H9 (cell line): ENCODE results near the gene TEX38. TPM values are rescaled to one million over a fixed set of nuclear protein-coding genes. Genes with fewer than 3 reads are reported as not detected.

Experiments used
- DNase-seq: peaks from one replicate; pipeline ENCODE4 v3.0.0-alpha.2; 2017
- H2AFZ ChIP-seq: one replicate; pipeline ENCODE4 v1.6.1; 2013; ENCODE audit warnings: mild to moderate bottlenecking, low read length, control low read depth, moderate library complexity
- H2AK5ac ChIP-seq: 2 replicates; pipeline ENCODE4 v1.6.1; 2013; ENCODE audit warnings: low read length, control low read depth, mixed read lengths; ENCODE audit not compliant: insufficient read length
- H2BK120ac ChIP-seq: one replicate; pipeline ENCODE4 v1.6.1; 2013; ENCODE audit warnings: low read depth, mild to moderate bottlenecking, low read length, control low read depth, inconsistent platforms; ENCODE audit not compliant: poor library complexity, severe bottlenecking
- H2BK12ac ChIP-seq: 2 replicates; pipeline ENCODE4 v1.6.1; 2013; ENCODE audit warnings: low read length, control low read depth, mixed read lengths, low read depth; ENCODE audit not compliant: insufficient read length
- H2BK15ac ChIP-seq: 2 replicates; pipeline ENCODE4 v1.6.1; 2013; ENCODE audit warnings: low read depth, low read length, control low read depth
- H2BK20ac ChIP-seq: one replicate; pipeline ENCODE4 v1.6.1; 2013; ENCODE audit warnings: low read depth, mild to moderate bottlenecking, low read length, control low read depth, inconsistent platforms; ENCODE audit not compliant: poor library complexity, severe bottlenecking
- H2BK5ac ChIP-seq: 2 replicates; pipeline ENCODE4 v1.6.1; 2013; ENCODE audit warnings: low read length, control low read depth, mixed read lengths; ENCODE audit not compliant: insufficient read length
- H3K14ac ChIP-seq: 2 replicates; pipeline ENCODE4 v1.6.1; 2013; ENCODE audit warnings: low read length, control low read depth; ENCODE audit not compliant: insufficient read depth
- H3K18ac ChIP-seq: 2 replicates; pipeline ENCODE4 v1.6.1; 2013; ENCODE audit warnings: low read depth, mild to moderate bottlenecking, mixed read lengths, low read length, control low read depth; ENCODE audit not compliant: insufficient read length
- H3K23ac ChIP-seq: 2 replicates; pipeline ENCODE4 v1.6.1; 2013; ENCODE audit warnings: low read length, control low read depth, mixed read lengths, low read depth; ENCODE audit not compliant: insufficient read length
- H3K23me2 ChIP-seq: 2 replicates; pipeline ENCODE4 v1.6.1; 2013; ENCODE audit warnings: low read depth, mild to moderate bottlenecking, mixed read lengths, low read length, control low read depth; ENCODE audit not compliant: insufficient read length, poor library complexity, severe bottlenecking
- H3K27ac ChIP-seq: 2 replicates; pipeline ENCODE4 v1.5.1; 2013; ENCODE audit warnings: low read length, control low read depth, mixed read lengths, low read depth; ENCODE audit not compliant: insufficient read length
- H3K27me3 ChIP-seq: 2 replicates; pipeline ENCODE4 v1.6.1; 2013; ENCODE audit warnings: low read length, control low read depth, inconsistent platforms; ENCODE audit not compliant: insufficient read depth
- H3K4ac ChIP-seq: 2 replicates; pipeline ENCODE4 v1.6.1; 2013; ENCODE audit warnings: low read depth, mild to moderate bottlenecking, control low read depth, inconsistent platforms, low read length, moderate library complexity
- H3K4me1 ChIP-seq: 2 replicates; pipeline ENCODE4 v1.6.1; 2013; ENCODE audit warnings: low read length, control low read depth, inconsistent platforms; ENCODE audit not compliant: insufficient read depth
- H3K4me2 ChIP-seq: 2 replicates; pipeline ENCODE4 v1.6.1; 2013; ENCODE audit warnings: low read length, control low read depth, mixed read lengths; ENCODE audit not compliant: insufficient read length, insufficient read depth
- H3K56ac ChIP-seq: 2 replicates; pipeline ENCODE4 v1.6.1; 2013; ENCODE audit warnings: low read depth, mild to moderate bottlenecking, mixed read lengths, low read length, control low read depth; ENCODE audit not compliant: insufficient read length
- H3K79me1 ChIP-seq: 2 replicates; pipeline ENCODE4 v1.6.1; 2013; ENCODE audit warnings: low read depth, mild to moderate bottlenecking, moderate library complexity, low read length, control low read depth, inconsistent platforms; ENCODE audit not compliant: insufficient read depth, poor library complexity, severe bottlenecking
- H3K79me2 ChIP-seq: 2 replicates; pipeline ENCODE4 v1.6.1; 2013; ENCODE audit warnings: low read length, control low read depth, inconsistent platforms; ENCODE audit not compliant: insufficient read depth
- H3K9ac ChIP-seq: 2 replicates; pipeline ENCODE4 v1.6.1; 2013; ENCODE audit warnings: low read length, control low read depth, mixed read lengths; ENCODE audit not compliant: insufficient read length; ENCODE audit errors: extremely low read depth
- H3K9me3 ChIP-seq: one replicate; pipeline ENCODE4 v1.6.1; 2013; ENCODE audit warnings: low read depth, low read length, inconsistent platforms; ENCODE audit not compliant: control insufficient read depth
- H3T11ph ChIP-seq: one replicate; pipeline ENCODE4 v1.6.1; 2013; ENCODE audit warnings: mild to moderate bottlenecking, low read length, control low read depth, inconsistent platforms
- H4K20me1 ChIP-seq: one replicate; pipeline ENCODE4 v1.6.1; 2013; ENCODE audit not compliant: control insufficient read depth, insufficient read length, insufficient read depth
- H4K5ac ChIP-seq: 2 replicates; pipeline ENCODE4 v1.6.1; 2013; ENCODE audit warnings: low read depth, mild to moderate bottlenecking, mixed read lengths, low read length, control low read depth; ENCODE audit not compliant: insufficient read length
- H4K8ac ChIP-seq: replicated peaks from 2 replicates; pipeline ENCODE4 v1.6.1; 2013; ENCODE audit warnings: low read length, control low read depth, mixed read lengths, low read depth; ENCODE audit not compliant: insufficient read length
- H4K91ac ChIP-seq: 2 replicates; pipeline ENCODE4 v1.6.1; 2013; ENCODE audit warnings: low read depth, mild to moderate bottlenecking, moderate library complexity, mixed read lengths, low read length, control low read depth; ENCODE audit not compliant: insufficient read length
- H3K27ac Mint-ChIP-seq, 3 experiments: 2 replicates in 2 of 3; 3 replicates in 1 of 3; pipeline ENCODE4 v1.8.0; 2020 to 2021; ENCODE audit warnings: mixed read lengths in 3 of 3, mild to moderate bottlenecking in 1 of 3, moderate library complexity in 1 of 3
- H3K27me3 Mint-ChIP-seq: 2 replicates; pipeline ENCODE4 v1.8.0; 2021; ENCODE audit warnings: low read depth, mild to moderate bottlenecking, moderate library complexity, mixed read lengths
- H3K36me3 Mint-ChIP-seq, 3 experiments: 2 replicates in 2 of 3; 3 replicates in 1 of 3; pipeline ENCODE4 v1.8.0; 2020 to 2021; ENCODE audit warnings: low read depth in 3 of 3, mixed read lengths in 3 of 3; ENCODE audit not compliant: insufficient read depth in 1 of 3
- H3K4me1 Mint-ChIP-seq, 2 experiments: 2 replicates each; pipeline ENCODE4 v1.8.0; 2020; ENCODE audit warnings: mixed read lengths in 2 of 2
- H3K4me3 Mint-ChIP-seq, 2 experiments: 2 replicates in 1 of 2; 3 replicates in 1 of 2; pipeline ENCODE4 v1.8.0; 2020 to 2021; ENCODE audit warnings: mild to moderate bottlenecking in 2 of 2, mixed read lengths in 2 of 2, moderate library complexity in 1 of 2
- H3K9me3 Mint-ChIP-seq, 2 experiments: 2 replicates in 1 of 2; 3 replicates in 1 of 2; pipeline ENCODE4 v1.8.0; 2020; ENCODE audit warnings: mild to moderate bottlenecking in 2 of 2, mixed read lengths in 2 of 2, moderate library complexity in 1 of 2
- WGBS: extraction: QIAGEN DNeasy Blood & Tissue Kit; methylation state at CpG from one replicate; pipeline ENCODE4 v1.1.7; 2013; ENCODE audit warnings: missing lambda C conversion rate, low lambda C conversion rate, mixed read lengths; ENCODE audit not compliant: insufficient read length; ENCODE audit errors: extremely low coverage; 5-methylcytosine and 5-hydroxymethylcytosine counted together
- total RNA-seq: library from RNA; stranded (reverse); gene quantifications from 2 replicates; pipeline ENCODE4 v1.2.1, GENCODE V29; 2021
- TF ChIP-seq, protein P1 (sequence below): fragments of 200-600 bp; sonication (generic); conservative IDR thresholded peaks from 3 replicates; pipeline ENCODE4 v1.8.0; 2021; ENCODE audit warnings: antibody characterized with exemption, mild to moderate bottlenecking

Gene TEX38
- total RNA-seq, 1 experiment from 2014 or later = not detected

DNA sequence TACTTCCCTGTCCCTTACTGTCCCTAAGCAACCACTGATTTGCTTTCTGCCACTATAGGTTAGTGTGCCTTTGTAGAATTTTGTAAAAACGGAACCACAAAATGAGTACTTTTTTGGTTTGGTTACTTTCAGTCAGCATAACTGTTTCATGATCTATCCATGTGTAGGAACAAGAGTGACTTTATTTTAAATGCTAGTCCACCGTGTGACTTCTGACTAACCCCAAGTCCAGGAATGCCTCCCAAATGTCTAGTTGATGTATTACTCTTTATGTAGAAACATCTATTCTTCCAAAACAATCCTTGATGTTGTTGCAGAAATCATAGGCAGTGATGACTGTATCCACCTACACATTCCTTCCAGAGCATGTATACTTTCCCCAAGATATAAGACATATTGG, 24.8 kb upstream of the TEX38 start:
- H3K9me3 Mint-ChIP-seq = peaks cover 3 to 10% of the 10 kb centered on the region in 2 experiments; a peak in 3 of 5 replicates
- H3K27me3 Mint-ChIP-seq = no peaks in the 10 kb centered on the region

More for the DNA sequence above, 24.8 kb upstream of the TEX38 start:
- Histone ChIP-seq H2AFZ (no peak overlapping the region), H3K79me2 (no peaks in the 10 kb centered on the region), H2BK5ac (no peak overlapping the region), H3K56ac (no peak overlapping the region), H3K27me3 (no peaks in the 10 kb centered on the region), H2BK20ac (no peak overlapping the region), H4K20me1 (no peaks in the 10 kb centered on the region), H2AK5ac (no peak overlapping the region), H3K4me1 (no peaks in the 10 kb centered on the region), H2BK15ac (no peak overlapping the region), H4K8ac (no peak overlapping the region), H3K4me2 (no peak overlapping the region), H3K14ac (no peak overlapping the region), H3K79me1 (no peaks in the 10 kb centered on the region), H3K27ac (no peak overlapping the region), H3K18ac (no peak overlapping the region), H2BK12ac (no peak overlapping the region), H3K23ac (no peak overlapping the region), H2BK120ac (no peak overlapping the region), H4K5ac (no peak overlapping the region), H3K9me3 (no peaks in the 10 kb centered on the region), H3K4ac (no peak overlapping the region), H4K91ac (no peak overlapping the region), H3K23me2 (no peaks in the 10 kb centered on the region), H3T11ph (no peak overlapping the region), H3K9ac (no peak overlapping the region)
- Mint-ChIP-seq H3K4me3 (no peak overlapping the region), H3K27ac (no peak overlapping the region), H3K36me3 (peaks cover 23 to 42% (median 36%) of the 10 kb centered on the region in 3 experiments), H3K4me1 (no peaks in the 10 kb centered on the region)
- DNase-seq = no peak
- WGBS = no CpG with 5 or more reads among the region's 2 CpGs
- TF ChIP-seq, protein P1, sequence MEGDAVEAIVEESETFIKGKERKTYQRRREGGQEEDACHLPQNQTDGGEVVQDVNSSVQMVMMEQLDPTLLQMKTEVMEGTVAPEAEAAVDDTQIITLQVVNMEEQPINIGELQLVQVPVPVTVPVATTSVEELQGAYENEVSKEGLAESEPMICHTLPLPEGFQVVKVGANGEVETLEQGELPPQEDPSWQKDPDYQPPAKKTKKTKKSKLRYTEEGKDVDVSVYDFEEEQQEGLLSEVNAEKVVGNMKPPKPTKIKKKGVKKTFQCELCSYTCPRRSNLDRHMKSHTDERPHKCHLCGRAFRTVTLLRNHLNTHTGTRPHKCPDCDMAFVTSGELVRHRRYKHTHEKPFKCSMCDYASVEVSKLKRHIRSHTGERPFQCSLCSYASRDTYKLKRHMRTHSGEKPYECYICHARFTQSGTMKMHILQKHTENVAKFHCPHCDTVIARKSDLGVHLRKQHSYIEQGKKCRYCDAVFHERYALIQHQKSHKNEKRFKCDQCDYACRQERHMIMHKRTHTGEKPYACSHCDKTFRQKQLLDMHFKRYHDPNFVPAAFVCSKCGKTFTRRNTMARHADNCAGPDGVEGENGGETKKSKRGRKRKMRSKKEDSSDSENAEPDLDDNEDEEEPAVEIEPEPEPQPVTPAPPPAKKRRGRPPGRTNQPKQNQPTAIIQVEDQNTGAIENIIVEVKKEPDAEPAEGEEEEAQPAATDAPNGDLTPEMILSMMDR = no peak
